HepG2 (cell line): ENCODE data around the gene AAMP. TPM values are rescaled to one million over a fixed set of nuclear protein-coding genes. Genes with fewer than 3 reads are reported as not detected.

Experiments used
- ARNT ChIP-seq: fragments of 450-650 bp; IDR thresholded peaks from 2 replicates; pipeline ENCODE4 v1.6.1; 2017
- CENPX ChIP-seq: sonication (generic); formaldehyde crosslinking; IDR thresholded peaks from 2 replicates; pipeline ENCODE4 v1.9.0; 2021; ENCODE audit warnings: mild to moderate bottlenecking, missing genetic modification reagents, moderate library complexity
- GZF1 ChIP-seq: sonication (generic); formaldehyde crosslinking; IDR thresholded peaks from 2 replicates; pipeline ENCODE4 v1.5.1; 2020; ENCODE audit warnings: mild to moderate bottlenecking, missing genetic modification reagents
- HMG20B ChIP-seq: conservative IDR thresholded peaks from 2 replicates; pipeline ENCODE4 v1.6.1; 2016; ENCODE audit warnings: missing genetic modification reagents, missing compliant biosample characterization
- MEIS1 ChIP-seq: sonication (generic); formaldehyde crosslinking; IDR thresholded peaks from 2 replicates; pipeline ENCODE4 v1.9.0; 2021; ENCODE audit warnings: mild to moderate bottlenecking, missing genetic modification reagents, moderate library complexity, borderline replicate concordance
- RXRA ChIP-seq: sonication (generic); formaldehyde crosslinking; IDR thresholded peaks from 2 replicates; pipeline ENCODE4 v1.5.1; 2020; ENCODE audit warnings: missing genetic modification reagents
- SNAPC4 ChIP-seq: sonication (generic); formaldehyde crosslinking; IDR thresholded peaks from 2 replicates; pipeline ENCODE4 v1.4.0; 2020; ENCODE audit warnings: mild to moderate bottlenecking, missing genetic modification reagents
- SOX6 ChIP-seq, 2 experiments: fragments of 450-650 bp in 1 of 2; sonication (generic) in 1 of 2; formaldehyde crosslinking in 1 of 2; IDR thresholded peaks; 2 replicates each; pipeline versions ENCODE4 v1.4.0 to v1.6.1; 2017 to 2020; ENCODE audit warnings: antibody characterized with exemption in 1 of 2, mild to moderate bottlenecking in 1 of 2, missing genetic modification reagents in 1 of 2
- SRSF1 ChIP-seq: fragments of 200-400 bp; formaldehyde crosslinking; optimal IDR thresholded peaks from 2 replicates; pipeline ENCODE3; 2017; ENCODE audit warnings: mild to moderate bottlenecking, low read depth, low read length, moderate library complexity
- TFDP2 ChIP-seq: sonication (generic); formaldehyde crosslinking; IDR thresholded peaks from 2 replicates; pipeline ENCODE4 v1.4.0; 2020; ENCODE audit warnings: missing genetic modification reagents
- ZNF101 ChIP-seq: sonication (generic); formaldehyde crosslinking; IDR thresholded peaks from 2 replicates; pipeline ENCODE4 v1.4.0; 2020; ENCODE audit warnings: mild to moderate bottlenecking, low read depth, missing genetic modification reagents, borderline replicate concordance
- ZNF484 ChIP-seq: sonication (generic); formaldehyde crosslinking; IDR thresholded peaks from 2 replicates; pipeline ENCODE4 v1.5.1; 2020; ENCODE audit warnings: mild to moderate bottlenecking, low read depth, missing genetic modification reagents, borderline replicate concordance
- polyA plus RNA-seq, 8 experiments: library from polyadenylated mRNA; depleted of rRNA in 3 of 8; stranded (reverse) in 7 of 8; unstranded in 1 of 8; fragments of >200 nt; fragmentation: Illumina TruSeq in 4 of 8; extraction: Trizol in 4 of 8; gene quantifications; 2 replicates each; pipeline versions ENCODE4 v1.2.1 to v1.2.3, GENCODE V29; 2011 to 2016; ENCODE audit warnings: low read depth in 4 of 8, missing spikeins in 1 of 8, mixed read lengths in 1 of 8; ENCODE audit not compliant: insufficient read depth in 1 of 8
- total RNA-seq, 5 experiments: library from RNA; depleted of rRNA; stranded (reverse); fragments of >200 nt; fragmentation: Illumina TruSeq; extraction: Trizol; gene quantifications; 2 replicates each; pipeline ENCODE4 v1.2.3, GENCODE V29; 2016; ENCODE audit warnings: low read depth in 1 of 5
- TF ChIP-seq, protein P1 (sequence below): sonication (generic); formaldehyde crosslinking; IDR thresholded peaks from 2 replicates; pipeline ENCODE4 v1.4.0; 2020; ENCODE audit warnings: missing genetic modification reagents, borderline replicate concordance
- TF ChIP-seq, protein P2 (sequence below): sonication (generic); formaldehyde crosslinking; IDR thresholded peaks from 2 replicates; pipeline ENCODE4 v1.5.0; 2020; ENCODE audit warnings: mild to moderate bottlenecking, missing genetic modification reagents
- TF ChIP-seq, protein P3 (sequence below): sonication (generic); formaldehyde crosslinking; IDR thresholded peaks from 2 replicates; pipeline ENCODE4 v1.4.0; 2020; ENCODE audit warnings: low read depth, mild to moderate bottlenecking, missing genetic modification reagents
- TF ChIP-seq, protein P4 (sequence below): IDR thresholded peaks from 2 replicates; pipeline ENCODE4 v1.6.1; 2016

The AAMP gene
- total and polyA plus RNA-seq, 2 of the 13 experiments (the other 11 are each of a cell fraction or from before 2014, with no cell fraction given), result 110 to 186 TPM

DNA sequence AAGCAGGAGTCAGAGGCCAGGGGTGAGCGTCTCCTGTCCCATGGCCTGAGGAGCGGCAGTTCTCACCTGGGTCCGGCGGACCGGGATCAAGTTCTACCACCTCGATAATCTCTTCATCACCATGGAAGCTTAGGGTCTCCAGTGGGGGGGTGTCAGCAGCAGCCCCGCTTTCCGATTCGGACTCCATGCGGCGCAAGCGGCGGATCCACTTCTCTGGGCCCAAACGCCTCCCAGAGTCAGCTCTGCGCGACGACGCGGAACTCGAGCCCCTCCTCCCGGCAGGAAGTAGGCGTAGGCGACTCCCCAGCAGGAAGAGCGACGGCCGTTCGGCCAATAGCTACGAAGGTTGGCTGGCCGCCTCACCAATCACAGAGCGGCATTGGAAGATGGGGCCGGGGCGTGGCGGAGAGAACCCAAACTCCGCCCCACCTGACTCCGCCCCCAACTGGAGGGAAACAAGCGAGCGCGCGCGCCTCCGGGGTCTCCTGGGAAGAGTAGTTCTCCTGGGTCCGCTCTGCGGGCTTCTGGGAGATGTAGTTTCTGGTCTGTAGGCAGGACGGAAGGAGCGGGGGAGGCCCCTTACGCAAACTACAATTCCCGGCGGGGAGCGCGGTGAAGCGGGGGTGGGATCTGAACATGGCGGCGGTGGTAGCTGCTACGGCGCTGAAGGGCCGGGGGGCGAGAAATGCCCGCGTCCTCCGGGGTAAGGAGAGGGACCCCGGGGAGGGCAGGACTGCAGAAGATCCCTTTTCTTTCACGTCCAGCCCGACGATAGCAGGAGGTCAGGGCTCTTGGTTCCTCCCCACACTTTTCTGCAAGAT is at the start of gene AAMP, which contains the start of gene PNKD (continued):
- TF ChIP-seq, protein P1, sequence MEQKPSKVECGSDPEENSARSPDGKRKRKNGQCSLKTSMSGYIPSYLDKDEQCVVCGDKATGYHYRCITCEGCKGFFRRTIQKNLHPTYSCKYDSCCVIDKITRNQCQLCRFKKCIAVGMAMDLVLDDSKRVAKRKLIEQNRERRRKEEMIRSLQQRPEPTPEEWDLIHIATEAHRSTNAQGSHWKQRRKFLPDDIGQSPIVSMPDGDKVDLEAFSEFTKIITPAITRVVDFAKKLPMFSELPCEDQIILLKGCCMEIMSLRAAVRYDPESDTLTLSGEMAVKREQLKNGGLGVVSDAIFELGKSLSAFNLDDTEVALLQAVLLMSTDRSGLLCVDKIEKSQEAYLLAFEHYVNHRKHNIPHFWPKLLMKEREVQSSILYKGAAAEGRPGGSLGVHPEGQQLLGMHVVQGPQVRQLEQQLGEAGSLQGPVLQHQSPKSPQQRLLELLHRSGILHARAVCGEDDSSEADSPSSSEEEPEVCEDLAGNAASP, result peak; percentile 43; the same call in 1 of the 2 replicates
- TF ChIP-seq, protein P2, sequence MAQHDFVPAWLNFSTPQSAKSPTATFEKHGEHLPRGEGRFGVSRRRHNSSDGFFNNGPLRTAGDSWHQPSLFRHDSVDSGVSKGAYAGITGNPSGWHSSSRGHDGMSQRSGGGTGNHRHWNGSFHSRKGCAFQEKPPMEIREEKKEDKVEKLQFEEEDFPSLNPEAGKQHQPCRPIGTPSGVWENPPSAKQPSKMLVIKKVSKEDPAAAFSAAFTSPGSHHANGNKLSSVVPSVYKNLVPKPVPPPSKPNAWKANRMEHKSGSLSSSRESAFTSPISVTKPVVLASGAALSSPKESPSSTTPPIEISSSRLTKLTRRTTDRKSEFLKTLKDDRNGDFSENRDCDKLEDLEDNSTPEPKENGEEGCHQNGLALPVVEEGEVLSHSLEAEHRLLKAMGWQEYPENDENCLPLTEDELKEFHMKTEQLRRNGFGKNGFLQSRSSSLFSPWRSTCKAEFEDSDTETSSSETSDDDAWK (CRISPR knock-in tag), result no peak
- peak; percentile 95 for TF ChIP-seq TFDP2 (CRISPR knock-in tag)
- TF ChIP-seq, protein P3, sequence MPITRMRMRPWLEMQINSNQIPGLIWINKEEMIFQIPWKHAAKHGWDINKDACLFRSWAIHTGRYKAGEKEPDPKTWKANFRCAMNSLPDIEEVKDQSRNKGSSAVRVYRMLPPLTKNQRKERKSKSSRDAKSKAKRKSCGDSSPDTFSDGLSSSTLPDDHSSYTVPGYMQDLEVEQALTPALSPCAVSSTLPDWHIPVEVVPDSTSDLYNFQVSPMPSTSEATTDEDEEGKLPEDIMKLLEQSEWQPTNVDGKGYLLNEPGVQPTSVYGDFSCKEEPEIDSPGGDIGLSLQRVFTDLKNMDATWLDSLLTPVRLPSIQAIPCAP (CRISPR knock-in tag), result no peak; the same call in 1 of the 2 replicates
- 0 out of 2 replicates have a peak, but pooled peaks have one; percentile 7 for TF ChIP-seq ZNF101 (CRISPR knock-in tag)
- 0 out of 2 replicates have a peak, but pooled peaks have one; percentile 56 for TF ChIP-seq MEIS1 (CRISPR knock-in tag)
- TF ChIP-seq CENPX, result no peak
- TF ChIP-seq GZF1 (CRISPR knock-in tag), result no peak
- no peak for TF ChIP-seq HMG20B (CRISPR knock-in tag)
- TF ChIP-seq ARNT, result no peak
- peak; percentile 71 for TF ChIP-seq SNAPC4 (CRISPR knock-in tag)
- peak; percentile 31; the same call in 1 of the 2 replicates for TF ChIP-seq RXRA
- peak; percentile 95 for TF ChIP-seq SRSF1
- TF ChIP-seq SOX6 (IDR thresholded peaks at IDR 0.05), result no peak
- TF ChIP-seq SOX6 (CRISPR knock-in tag; IDR thresholded peaks at IDR 0.05), result peak; percentile 75
- TF ChIP-seq, protein P4, sequence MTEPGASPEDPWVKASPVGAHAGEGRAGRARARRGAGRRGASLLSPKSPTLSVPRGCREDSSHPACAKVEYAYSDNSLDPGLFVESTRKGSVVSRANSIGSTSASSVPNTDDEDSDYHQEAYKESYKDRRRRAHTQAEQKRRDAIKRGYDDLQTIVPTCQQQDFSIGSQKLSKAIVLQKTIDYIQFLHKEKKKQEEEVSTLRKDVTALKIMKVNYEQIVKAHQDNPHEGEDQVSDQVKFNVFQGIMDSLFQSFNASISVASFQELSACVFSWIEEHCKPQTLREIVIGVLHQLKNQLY, result peak; percentile 63
- no peak for TF ChIP-seq ZNF484 (CRISPR knock-in tag)
